Measurements from ENCODE around the gene LPAR1.

DNA sequence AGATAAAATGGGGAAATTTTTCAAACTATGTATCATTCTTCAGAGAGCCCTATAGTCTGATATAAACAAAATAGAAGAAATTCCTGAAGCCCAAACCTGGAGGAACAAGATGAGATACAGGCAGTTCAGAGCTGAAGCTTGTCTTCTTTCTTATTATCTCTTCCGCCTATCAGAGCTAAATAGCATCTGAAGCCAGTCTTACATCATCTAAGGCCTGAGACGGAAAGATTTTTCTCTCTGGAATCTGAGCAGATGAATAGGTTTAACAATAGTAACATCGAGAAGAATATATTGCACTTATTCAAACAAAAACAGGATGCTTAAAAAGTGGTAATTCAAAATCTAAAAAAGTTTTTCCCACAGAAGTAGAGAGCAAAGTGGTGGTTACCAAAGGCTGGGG, 59.8 kb downstream of the LPAR1 start:
- TF ChIP-seq CTCF (IDR thresholded peaks at IDR 0.05; ENCODE audit: control extremely low read depth in 1 of 3, insufficient read depth in 1 of 3, low read depth in 1 of 3, low read length in 3 of 3) (no peak), SRF (IDR thresholded peaks at IDR 0.05; ENCODE audit: low read depth, low read length) (no peak), SP1 (IDR thresholded peaks at IDR 0.05; ENCODE audit: low read depth, low read length) (no peak), USF2 (IDR thresholded peaks at IDR 0.05; ENCODE audit: low read length) (no peak), POLR2AphosphoS5 (IDR thresholded peaks at IDR 0.05; ENCODE audit: low read depth, low read length) (no peak), TCF12 (IDR thresholded peaks at IDR 0.05; ENCODE audit: low read depth, low read length) (no peak), EP300 (IDR thresholded peaks at IDR 0.05; ENCODE audit: borderline replicate concordance in 1 of 2, low read depth in 2 of 2, low read length in 2 of 2) (no peak)
